Measurements from ENCODE around the gene TXNDC17. TPM values are rescaled to one million over a fixed set of nuclear protein-coding genes. Genes with fewer than 3 reads are reported as not detected.
"Not testable (repeated sequence)": the region's sequence is repeated elsewhere in the genome, so short reads cannot be mapped to it uniquely, and the experiment has no call there.

The TXNDC17 gene
- total RNA-seq, 1 donor from 2014 or later = 117 TPM

GRCh38 chr17:6691546-6691945 is 50.7 kb downstream of the TXNDC17 start:
- peaks cover 38% of the 10 kb centered on the region for H3K27me3 Mint-ChIP-seq (ENCODE audit: low read depth)
- no peaks in the 10 kb centered on the region for H3K4me1 Mint-ChIP-seq
- no peak for TF ChIP-seq CTCF (conservative IDR thresholded peaks at IDR 0.05)
- H3K4me3 Mint-ChIP-seq = no peak overlapping the region
- no peak for DNase-seq (ENCODE audit: low read depth, low spot score)
- no peaks in the 10 kb centered on the region for H3K36me3 Mint-ChIP-seq (ENCODE audit: low read depth)
- H3K27ac Mint-ChIP-seq (ENCODE audit: unreplicated experiment) = no peak overlapping the region
- no peaks in the 10 kb centered on the region for H3K9me3 Mint-ChIP-seq

- not testable (repeated sequence) for DNase-seq (ENCODE audit: low read depth, low spot score); H3K9me3 Mint-ChIP-seq; H3K27ac Mint-ChIP-seq (ENCODE audit: unreplicated experiment); H3K36me3 Mint-ChIP-seq (ENCODE audit: low read depth); H3K4me3 Mint-ChIP-seq; H3K4me1 Mint-ChIP-seq
- H3K27me3 Mint-ChIP-seq (ENCODE audit: low read depth) = peaks cover 37% of the 10 kb centered on the region
These were observed 51.1 kb downstream of the TXNDC17 start for GRCh38 chr17:6691958-6692357.

Small RNA genes lying within 50 kb of the gene (microRNA-seq; reads per million reads assigned to microRNA genes)
- not detected for gene MIR4520-1
- gene MIR4520-2 = not detected

Other genes starting within 250 kb of the TXNDC17 start
- gene AIPL1, start 205.9 kb upstream of the TXNDC17 start, total RNA-seq = not detected in 2 replicates
- 115 and 120 TPM in 2 replicates for gene PIMREG, start 196.6 kb upstream of the TXNDC17 start, total RNA-seq
- gene PITPNM3, start 84.5 kb upstream of the TXNDC17 start, total RNA-seq = 1.3 and 1.4 TPM in 2 replicates
- gene KIAA0753, start 349 bp upstream of the TXNDC17 start, total RNA-seq = 42.3 and 44.1 TPM in 2 replicates
- 23.0 and 27.7 TPM in 2 replicates for gene MED31, start 10.5 kb downstream of the TXNDC17 start, total RNA-seq
- 3.2 and 3.7 TPM in 2 replicates for gene C17orf100, start 10.7 kb downstream of the TXNDC17 start, total RNA-seq
- gene SLC13A5, start 72.3 kb downstream of the TXNDC17 start, total RNA-seq = 0.43 and 0.54 TPM in 2 replicates
- gene XAF1, start 115.0 kb downstream of the TXNDC17 start, total RNA-seq = not detected in 2 replicates
- not detected in 2 replicates for gene FBXO39, start 135.2 kb downstream of the TXNDC17 start, total RNA-seq
- not detected in 2 replicates for gene TEKT1, start 190.7 kb downstream of the TXNDC17 start, total RNA-seq